K562 (cell line): ENCODE measurements around the gene MIDN. TPM values are rescaled to one million over a fixed set of nuclear protein-coding genes. Genes with fewer than 3 reads are reported as not detected.
A peak's percentile ranks its signal among the peaks of the same experiment; 100 is the strongest.

Source experiments
- ASH1L ChIP-seq: fragments of 450-650 bp; IDR thresholded peaks from 2 replicates; pipeline ENCODE4 v1.6.1; 2018; ENCODE audit warnings: borderline replicate concordance, mild to moderate bottlenecking, low read depth; ENCODE audit not compliant: partially characterized antibody
- BRD4 ChIP-seq: fragments of 200-600 bp; sonication (generic); IDR thresholded peaks from 2 replicates; pipeline ENCODE4 v1.6.1; 2017; ENCODE audit warnings: inconsistent platforms
- CBX2 ChIP-seq: fragments of 200-600 bp; sonication (generic); IDR thresholded peaks from one replicate; pipeline ENCODE4 v1.6.1; 2012; ENCODE audit warnings: mild to moderate bottlenecking, low read length, inconsistent platforms; ENCODE audit not compliant: insufficient read depth, poor library complexity, severe bottlenecking
- CHD4 ChIP-seq: fragments of 200-600 bp; sonication (generic); IDR thresholded peaks from 3 replicates; pipeline ENCODE4 v1.6.1; 2012; ENCODE audit warnings: low read depth, mild to moderate bottlenecking, mixed read lengths, low read length, inconsistent platforms; ENCODE audit not compliant: insufficient read depth, insufficient replicate concordance, poor library complexity, severe bottlenecking
- DIDO1 ChIP-seq: fragments of 450-650 bp; IDR thresholded peaks from 2 replicates; pipeline ENCODE4 v1.6.1; 2016; ENCODE audit warnings: low read depth, missing biosample characterization, missing genetic modification characterization
- FOXP1 ChIP-seq: sonication (generic); formaldehyde crosslinking; IDR thresholded peaks from 2 replicates; pipeline ENCODE4 v1.8.0; 2022; ENCODE audit warnings: mild to moderate bottlenecking, missing genetic modification reagents
- HIVEP1 ChIP-seq: fragments of 250-450 bp; sonication (Bioruptor Pico); IDR thresholded peaks from 2 replicates; pipeline ENCODE4 v1.4.0; 2020; ENCODE audit warnings: mild to moderate bottlenecking
- HMG20A ChIP-seq: fragments of 450-650 bp; formaldehyde crosslinking; conservative IDR thresholded peaks from 2 replicates; pipeline ENCODE4 v1.4.0; 2020; ENCODE audit warnings: mild to moderate bottlenecking, mixed read lengths
- ILK ChIP-seq: fragments of 450-650 bp; IDR thresholded peaks from 2 replicates; pipeline ENCODE4 v1.6.1; 2016; ENCODE audit warnings: missing genetic modification characterization, low read depth, mild to moderate bottlenecking, missing compliant biosample characterization, moderate library complexity, borderline replicate concordance
- KLF13 ChIP-seq: fragments of 450-650 bp; IDR thresholded peaks from 2 replicates; pipeline ENCODE4 v1.6.1; 2016; ENCODE audit warnings: missing genetic modification characterization, low read depth, mild to moderate bottlenecking, missing compliant biosample characterization, moderate library complexity, borderline replicate concordance
- MECOM ChIP-seq: fragments of 250-450 bp; sonication (Bioruptor Pico); IDR thresholded peaks from 2 replicates; pipeline ENCODE4 v1.8.0; 2022; ENCODE audit warnings: inconsistent platforms
- RAD21 ChIP-seq, 2 experiments: fragments of 250-450 bp in 1 of 2; fragments of 450-650 bp in 1 of 2; sonication (Bioruptor Pico) in 1 of 2; formaldehyde crosslinking in 1 of 2; IDR thresholded peaks in 1 of 2; conservative IDR thresholded peaks in 1 of 2; 2 replicates each; pipeline versions ENCODE4 v1.4.0 to v1.8.0; 2020 to 2022; ENCODE audit warnings: mild to moderate bottlenecking in 2 of 2, moderate library complexity in 1 of 2
- SMARCA4 ChIP-seq: fragments of 450-650 bp; IDR thresholded peaks from 2 replicates; pipeline ENCODE4 v1.6.1; 2016
- SPI1 ChIP-seq: IDR thresholded peaks from 2 replicates; pipeline ENCODE4 v1.6.1; 2011; ENCODE audit warnings: low read depth, low read length, control low read depth, borderline replicate concordance
- SREBF1 ChIP-seq: fragments of 150-350 bp; IDR thresholded peaks from 2 replicates; pipeline ENCODE4 v1.6.1; 2014; ENCODE audit warnings: antibody characterized with exemption, low read depth, low read length, borderline replicate concordance
- TCF7L2 ChIP-seq: fragments of 150-350 bp; IDR thresholded peaks from 2 replicates; pipeline ENCODE4 v1.6.1; 2016; ENCODE audit warnings: low read depth, mild to moderate bottlenecking, low read length, moderate library complexity
- U2AF1 ChIP-seq: fragments of 200-400 bp; formaldehyde crosslinking; optimal IDR thresholded peaks from 2 replicates; pipeline ENCODE3; 2017; ENCODE audit warnings: mild to moderate bottlenecking, low read depth, low read length, moderate library complexity
- ZBTB1 ChIP-seq: sonication (generic); formaldehyde crosslinking; IDR thresholded peaks from 2 replicates; pipeline ENCODE4 v1.8.1; 2023; ENCODE audit warnings: missing genetic modification reagents, low read depth, mild to moderate bottlenecking, borderline replicate concordance
- ZNF124 ChIP-seq: sonication (generic); formaldehyde crosslinking; IDR thresholded peaks from 2 replicates; pipeline ENCODE4 v1.8.1; 2022; ENCODE audit warnings: missing genetic modification reagents
- ZNF212 ChIP-seq: fragments of 450-650 bp; formaldehyde crosslinking; IDR thresholded peaks from 2 replicates; pipeline ENCODE4 v1.4.0; 2020; ENCODE audit warnings: mild to moderate bottlenecking
- ZNF444 ChIP-seq: fragments of 250-450 bp; sonication (Bioruptor Pico); IDR thresholded peaks from 2 replicates; pipeline ENCODE4 v1.4.0; 2020; ENCODE audit warnings: mild to moderate bottlenecking, moderate library complexity
- ZNF77 ChIP-seq: fragments of 250-450 bp; sonication (Bioruptor Pico); IDR thresholded peaks from 2 replicates; pipeline ENCODE4 v1.5.0; 2020
- polyA plus RNA-seq, 8 experiments: library from polyadenylated mRNA; depleted of rRNA in 4 of 8; stranded (reverse) in 5 of 8; unstranded in 3 of 8; fragments of >200 nt; fragmentation: Nextera tagmentation in 2 of 8; fragmentation: Illumina TruSeq in 1 of 8; extraction: Ambion mirVana in 2 of 8; extraction: Trizol in 1 of 8; gene quantifications; 2 replicates each; pipeline versions ENCODE4 v1.2.1 to v1.2.3, GENCODE V29; 2011 to 2014; ENCODE audit warnings: inconsistent platforms in 1 of 8, missing spikeins in 1 of 8
- total RNA-seq, 7 experiments: library from RNA; depleted of rRNA in 6 of 7; stranded (reverse); fragments of >200 nt in 6 of 7; fragmentation: Illumina TruSeq in 2 of 7; extraction: Trizol in 2 of 7; gene quantifications; 2 replicates each; pipeline versions ENCODE4 v1.2.1 to v1.2.3, GENCODE V29; 2011 to 2021; ENCODE audit warnings: low replicate concordance in 1 of 7
- TF ChIP-seq, protein P1 (sequence below): fragments of 250-450 bp; sonication (Bioruptor Pico); IDR thresholded peaks from 2 replicates; pipeline ENCODE4 v1.5.0; 2020; ENCODE audit warnings: mild to moderate bottlenecking, borderline replicate concordance
- TF ChIP-seq, protein P2 (sequence below): sonication (generic); formaldehyde crosslinking; IDR thresholded peaks from 2 replicates; pipeline ENCODE4 v1.8.1; 2023; ENCODE audit warnings: mild to moderate bottlenecking, missing genetic modification reagents

Gene MIDN
- total and polyA plus RNA-seq, 9 of the 15 experiments (the other 6 are each of a cell fraction or from before 2014, with no cell fraction given), result 0.17 to 120 (median 10.1) TPM

DNA sequence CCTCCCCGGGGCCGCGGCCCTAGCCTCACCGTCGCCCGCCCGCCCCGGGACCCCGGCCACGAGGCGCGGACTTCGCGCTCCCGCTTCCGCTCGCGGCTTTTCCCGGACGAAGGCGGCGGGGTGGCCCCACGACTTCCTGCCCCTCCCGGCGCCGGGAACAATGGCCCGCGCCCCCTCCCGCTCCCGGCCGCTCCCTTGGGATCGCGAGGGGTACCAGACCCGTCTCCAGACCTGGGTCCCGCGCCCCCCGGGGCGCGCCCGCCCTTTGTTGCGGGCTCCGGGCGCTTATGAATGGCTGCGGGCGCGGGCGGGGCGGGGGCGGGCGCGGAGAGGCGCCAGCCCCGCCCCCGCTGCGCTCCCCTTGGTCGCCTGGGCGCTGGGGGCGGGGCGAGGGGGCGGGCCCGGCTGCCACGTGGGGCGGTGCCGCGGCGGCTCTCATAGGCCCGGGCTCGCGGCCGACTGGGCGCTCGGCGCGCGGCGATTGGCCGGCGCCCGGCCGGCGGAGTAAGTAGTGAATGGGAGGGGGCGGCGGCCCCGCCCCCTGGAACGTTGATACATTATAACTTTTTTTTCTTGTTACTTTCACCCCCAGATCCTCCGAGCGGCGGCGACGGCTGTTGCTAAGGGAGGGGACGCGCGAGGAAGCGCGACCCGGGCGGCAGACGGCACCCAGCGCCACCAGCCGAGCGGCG, 1.1 kb downstream of the MIDN start (continued):
- TF ChIP-seq FOXP1, result peak; percentile 81; the same call in 1 of the 2 replicates
- TF ChIP-seq DIDO1 (tag), result no peak
- TF ChIP-seq SREBF1, result no peak
- TF ChIP-seq, protein P1, sequence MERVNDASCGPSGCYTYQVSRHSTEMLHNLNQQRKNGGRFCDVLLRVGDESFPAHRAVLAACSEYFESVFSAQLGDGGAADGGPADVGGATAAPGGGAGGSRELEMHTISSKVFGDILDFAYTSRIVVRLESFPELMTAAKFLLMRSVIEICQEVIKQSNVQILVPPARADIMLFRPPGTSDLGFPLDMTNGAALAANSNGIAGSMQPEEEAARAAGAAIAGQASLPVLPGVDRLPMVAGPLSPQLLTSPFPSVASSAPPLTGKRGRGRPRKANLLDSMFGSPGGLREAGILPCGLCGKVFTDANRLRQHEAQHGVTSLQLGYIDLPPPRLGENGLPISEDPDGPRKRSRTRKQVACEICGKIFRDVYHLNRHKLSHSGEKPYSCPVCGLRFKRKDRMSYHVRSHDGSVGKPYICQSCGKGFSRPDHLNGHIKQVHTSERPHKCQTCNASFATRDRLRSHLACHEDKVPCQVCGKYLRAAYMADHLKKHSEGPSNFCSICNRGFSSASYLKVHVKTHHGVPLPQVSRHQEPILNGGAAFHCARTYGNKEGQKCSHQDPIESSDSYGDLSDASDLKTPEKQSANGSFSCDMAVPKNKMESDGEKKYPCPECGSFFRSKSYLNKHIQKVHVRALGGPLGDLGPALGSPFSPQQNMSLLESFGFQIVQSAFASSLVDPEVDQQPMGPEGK (CRISPR knock-in tag), result no peak
- TF ChIP-seq BRD4, result no peak
- TF ChIP-seq RAD21 (CRISPR knock-in tag; conservative IDR thresholded peaks at IDR 0.05 in 1 of 2, IDR thresholded peaks at IDR 0.05 in 1 of 2), result no peak
- TF ChIP-seq HMG20A (CRISPR knock-in tag), result no peak
- no peak for TF ChIP-seq HIVEP1 (CRISPR knock-in tag)
- no peak for TF ChIP-seq ZNF212 (CRISPR knock-in tag)
- peak; percentile 48 for TF ChIP-seq U2AF1
- no peak for TF ChIP-seq ILK
- TF ChIP-seq SPI1, result no peak
- TF ChIP-seq ZBTB1 (CRISPR knock-in tag), result peak; percentile 86
- TF ChIP-seq ZNF444 (CRISPR knock-in tag), result no peak
- TF ChIP-seq, protein P2, sequence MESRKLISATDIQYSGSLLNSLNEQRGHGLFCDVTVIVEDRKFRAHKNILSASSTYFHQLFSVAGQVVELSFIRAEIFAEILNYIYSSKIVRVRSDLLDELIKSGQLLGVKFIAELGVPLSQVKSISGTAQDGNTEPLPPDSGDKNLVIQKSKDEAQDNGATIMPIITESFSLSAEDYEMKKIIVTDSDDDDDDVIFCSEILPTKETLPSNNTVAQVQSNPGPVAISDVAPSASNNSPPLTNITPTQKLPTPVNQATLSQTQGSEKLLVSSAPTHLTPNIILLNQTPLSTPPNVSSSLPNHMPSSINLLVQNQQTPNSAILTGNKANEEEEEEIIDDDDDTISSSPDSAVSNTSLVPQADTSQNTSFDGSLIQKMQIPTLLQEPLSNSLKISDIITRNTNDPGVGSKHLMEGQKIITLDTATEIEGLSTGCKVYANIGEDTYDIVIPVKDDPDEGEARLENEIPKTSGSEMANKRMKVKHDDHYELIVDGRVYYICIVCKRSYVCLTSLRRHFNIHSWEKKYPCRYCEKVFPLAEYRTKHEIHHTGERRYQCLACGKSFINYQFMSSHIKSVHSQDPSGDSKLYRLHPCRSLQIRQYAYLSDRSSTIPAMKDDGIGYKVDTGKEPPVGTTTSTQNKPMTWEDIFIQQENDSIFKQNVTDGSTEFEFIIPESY (CRISPR knock-in tag), result no peak
- TF ChIP-seq MECOM (CRISPR knock-in tag), result no peak
- peak; percentile 72; the same call in 1 of the 2 replicates for TF ChIP-seq KLF13 (tag)
- no peak for TF ChIP-seq TCF7L2
- TF ChIP-seq ZNF77 (CRISPR knock-in tag), result no peak
- TF ChIP-seq SMARCA4, result no peak
- TF ChIP-seq ASH1L, result no peak
- TF ChIP-seq CBX2, result no peak
- no peak for TF ChIP-seq ZNF124 (CRISPR knock-in tag)
- no peak for TF ChIP-seq CHD4
